WTC11 (cell line): ENCODE results near the gene LBH. TPM values are rescaled to one million over a fixed set of nuclear protein-coding genes. Genes with fewer than 3 reads are reported as not detected.

Experiments
- ATAC-seq: fragments of 200-7000 bp; cut with Tn5 transposase; 2 replicates; pipeline ENCODE4 v1.10.0; 2021; ENCODE audit warnings: mild to moderate bottlenecking, moderate library complexity
- CTCF ChIA-PET: fragments of 300-600 bp; sonication (Branson Sonifier 250); formaldehyde crosslinking; loops from one replicate; lab custom pipeline; 2021; ENCODE audit warnings: antibody characterized with exemption; lab: Charles Lee
- POLR2A ChIA-PET: fragments of 350-600 bp; sonication (Branson Sonifier 250); formaldehyde crosslinking; loops from one replicate; lab custom pipeline; 2021; ENCODE audit warnings: antibody characterized with exemption; lab: Charles Lee
- DNase-seq: peaks from one replicate; pipeline ENCODE4 v3.0.0; 2021; ENCODE audit warnings: low spot score
- H3K27ac Mint-ChIP-seq: 2 replicates; pipeline ENCODE4 v1.8.0; 2021; ENCODE audit warnings: mixed read lengths
- H3K27me3 Mint-ChIP-seq: 2 replicates; pipeline ENCODE4 v1.8.0; 2021; ENCODE audit warnings: low read depth, mild to moderate bottlenecking, moderate library complexity, mixed read lengths
- H3K36me3 Mint-ChIP-seq: 2 replicates; pipeline ENCODE4 v1.8.0; 2021; ENCODE audit warnings: mixed read lengths
- H3K4me1 Mint-ChIP-seq: 2 replicates; pipeline ENCODE4 v1.8.0; 2022; ENCODE audit warnings: mixed read lengths
- H3K4me3 Mint-ChIP-seq: 2 replicates; pipeline ENCODE4 v1.8.0; 2021; ENCODE audit warnings: mild to moderate bottlenecking, moderate library complexity, mixed read lengths
- H3K9me3 Mint-ChIP-seq: 2 replicates; pipeline ENCODE4 v1.8.0; 2021; ENCODE audit warnings: mixed read lengths
- CTCF ChIP-seq: fragments of 200-600 bp; IDR thresholded peaks from 2 replicates; pipeline ENCODE4 v1.8.0; 2022; ENCODE audit warnings: antibody characterized with exemption
- ERG ChIP-seq: fragments of 250-450 bp; sonication (Bioruptor Pico); IDR thresholded peaks from 2 replicates; pipeline ENCODE4 v1.8.0; 2021; ENCODE audit warnings: mild to moderate bottlenecking
- ETV6 ChIP-seq: sonication (generic); formaldehyde crosslinking; IDR thresholded peaks from 2 replicates; pipeline ENCODE4 v1.8.1; 2022; ENCODE audit warnings: mild to moderate bottlenecking, missing genetic modification reagents
- NR1H2 ChIP-seq: sonication (generic); formaldehyde crosslinking; IDR thresholded peaks from 2 replicates; pipeline ENCODE4 v1.9.0; 2021; ENCODE audit warnings: mild to moderate bottlenecking, moderate library complexity, missing genetic modification reagents
- NR3C1 ChIP-seq: sonication (generic); formaldehyde crosslinking; conservative IDR thresholded peaks from 2 replicates; pipeline ENCODE4 v1.8.1; 2023; ENCODE audit warnings: low read depth, mild to moderate bottlenecking, missing genetic modification reagents
- SMAD4 ChIP-seq: sonication (generic); formaldehyde crosslinking; IDR thresholded peaks from 2 replicates; pipeline ENCODE4 v1.8.0; 2022; ENCODE audit warnings: mild to moderate bottlenecking, missing genetic modification reagents
- TEAD1 ChIP-seq: sonication (generic); formaldehyde crosslinking; IDR thresholded peaks from 2 replicates; pipeline ENCODE4 v1.8.0; 2022; ENCODE audit warnings: mild to moderate bottlenecking, missing genetic modification reagents
- TEAD4 ChIP-seq: sonication (generic); formaldehyde crosslinking; IDR thresholded peaks from 2 replicates; pipeline ENCODE4 v1.8.0; 2022; ENCODE audit warnings: mild to moderate bottlenecking, missing genetic modification reagents
- ZBTB21 ChIP-seq: sonication (generic); formaldehyde crosslinking; IDR thresholded peaks from 2 replicates; pipeline ENCODE4 v1.8.1; 2023; ENCODE audit warnings: mild to moderate bottlenecking, missing genetic modification reagents, borderline replicate concordance
- ZNF121 ChIP-seq: sonication (generic); formaldehyde crosslinking; IDR thresholded peaks from 2 replicates; pipeline ENCODE4 v1.8.0; 2023; ENCODE audit warnings: missing genetic modification reagents
- ZNF138 ChIP-seq: sonication (generic); formaldehyde crosslinking; conservative IDR thresholded peaks from 2 replicates; pipeline ENCODE4 v1.8.1; 2022; ENCODE audit warnings: mild to moderate bottlenecking, moderate library complexity, missing genetic modification reagents
- ZNF232 ChIP-seq: sonication (generic); formaldehyde crosslinking; IDR thresholded peaks from 2 replicates; pipeline ENCODE4 v1.8.0; 2022; ENCODE audit warnings: mild to moderate bottlenecking, missing genetic modification reagents
- ZNF416 ChIP-seq: fragments of 250-450 bp; sonication (Bioruptor Pico); IDR thresholded peaks from 2 replicates; pipeline ENCODE4 v1.9.0; 2021; ENCODE audit warnings: mild to moderate bottlenecking, inconsistent platforms
- ZNF423 ChIP-seq: fragments of 250-450 bp; sonication (Bioruptor Pico); IDR thresholded peaks from 2 replicates; pipeline ENCODE4 v2.1.2; 2022; ENCODE audit warnings: mild to moderate bottlenecking, moderate library complexity
- ZNF671 ChIP-seq: fragments of 250-450 bp; sonication (Bioruptor Pico); IDR thresholded peaks from 2 replicates; pipeline ENCODE4 v1.8.0; 2021; ENCODE audit warnings: mild to moderate bottlenecking
- ZSCAN18 ChIP-seq: fragments of 250-450 bp; sonication (Bioruptor Pico); IDR thresholded peaks from 2 replicates; pipeline ENCODE4 v2.1.2; 2022; ENCODE audit warnings: mild to moderate bottlenecking, moderate library complexity
- total RNA-seq: library from RNA; stranded (reverse); gene quantifications from 3 replicates; pipeline ENCODE4 v1.2.3, GENCODE V29; 2021
- TF ChIP-seq, protein P1 (sequence below): sonication (generic); formaldehyde crosslinking; IDR thresholded peaks from 2 replicates; pipeline ENCODE4 v1.8.0; 2022; ENCODE audit warnings: mild to moderate bottlenecking, missing genetic modification reagents
- TF ChIP-seq, protein P2 (sequence below): fragments of 250-450 bp; sonication (Bioruptor Pico); IDR thresholded peaks from 2 replicates; pipeline ENCODE4 v1.9.0; 2021; ENCODE audit warnings: mild to moderate bottlenecking
- TF ChIP-seq, protein P3 (sequence below): fragments of 250-450 bp; sonication (Bioruptor Pico); IDR thresholded peaks from 2 replicates; pipeline ENCODE4 v1.9.0; 2021; ENCODE audit warnings: mild to moderate bottlenecking, borderline replicate concordance
- TF ChIP-seq, protein P4 (sequence below): sonication (generic); formaldehyde crosslinking; conservative IDR thresholded peaks from 2 replicates; pipeline ENCODE4 v1.8.1; 2022; ENCODE audit warnings: mild to moderate bottlenecking, missing genetic modification reagents
- TF ChIP-seq, protein P5 (sequence below): sonication (generic); formaldehyde crosslinking; IDR thresholded peaks from 2 replicates; pipeline ENCODE4 v1.8.1; 2023; ENCODE audit warnings: mild to moderate bottlenecking, missing genetic modification reagents

The LBH gene
- total RNA-seq, 1 experiment from 2014 or later: 47.3 TPM

- H3K27ac Mint-ChIP-seq: no peak overlapping the region
- H3K9me3 Mint-ChIP-seq: peaks cover 8% of the 10 kb centered on the region
- TF ChIP-seq ZNF416 (CRISPR knock-in tag) (no peak), ZNF232 (no peak), NR1H2 (CRISPR knock-in tag) (no peak), ZNF138 (no peak), TEAD4 (CRISPR knock-in tag) (no peak), ZBTB21 (CRISPR knock-in tag) (no peak), ZNF423 (CRISPR knock-in tag) (no peak)
- TF ChIP-seq, protein P1, sequence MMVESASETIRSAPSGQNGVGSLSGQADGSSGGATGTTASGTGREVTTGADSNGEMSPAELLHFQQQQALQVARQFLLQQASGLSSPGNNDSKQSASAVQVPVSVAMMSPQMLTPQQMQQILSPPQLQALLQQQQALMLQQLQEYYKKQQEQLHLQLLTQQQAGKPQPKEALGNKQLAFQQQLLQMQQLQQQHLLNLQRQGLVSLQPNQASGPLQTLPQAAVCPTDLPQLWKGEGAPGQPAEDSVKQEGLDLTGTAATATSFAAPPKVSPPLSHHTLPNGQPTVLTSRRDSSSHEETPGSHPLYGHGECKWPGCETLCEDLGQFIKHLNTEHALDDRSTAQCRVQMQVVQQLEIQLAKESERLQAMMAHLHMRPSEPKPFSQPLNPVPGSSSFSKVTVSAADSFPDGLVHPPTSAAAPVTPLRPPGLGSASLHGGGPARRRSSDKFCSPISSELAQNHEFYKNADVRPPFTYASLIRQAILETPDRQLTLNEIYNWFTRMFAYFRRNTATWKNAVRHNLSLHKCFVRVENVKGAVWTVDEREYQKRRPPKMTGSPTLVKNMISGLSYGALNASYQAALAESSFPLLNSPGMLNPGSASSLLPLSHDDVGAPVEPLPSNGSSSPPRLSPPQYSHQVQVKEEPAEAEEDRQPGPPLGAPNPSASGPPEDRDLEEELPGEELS (CRISPR knock-in tag): no peak
- TF ChIP-seq, protein P2, sequence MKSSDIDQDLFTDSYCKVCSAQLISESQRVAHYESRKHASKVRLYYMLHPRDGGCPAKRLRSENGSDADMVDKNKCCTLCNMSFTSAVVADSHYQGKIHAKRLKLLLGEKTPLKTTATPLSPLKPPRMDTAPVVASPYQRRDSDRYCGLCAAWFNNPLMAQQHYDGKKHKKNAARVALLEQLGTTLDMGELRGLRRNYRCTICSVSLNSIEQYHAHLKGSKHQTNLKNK: no peak
- no peaks in the 10 kb centered on the region for H3K36me3 Mint-ChIP-seq
- DNase-seq: no peak
- ChIA-PET POLR2A (no interaction called here), CTCF (interaction anchor here (0.5 kb wide), 1 partner anchor 413 kb away, joined by 3 read pairs; no protein-coding TSS in a partner anchor)
- peaks cover 8% of the 10 kb centered on the region for H3K4me1 Mint-ChIP-seq
- no peak for ATAC-seq
- H3K27me3 Mint-ChIP-seq: no peaks in the 10 kb centered on the region; the same call in 1 of the 2 replicates
- H3K4me3 Mint-ChIP-seq: no peak overlapping the region
Observed at GRCh38 chr2:30273574-30273929, 42.2 kb downstream of the LBH start.

- H3K27ac Mint-ChIP-seq: no peak overlapping the region
- H3K4me3 Mint-ChIP-seq: no peak overlapping the region
- no peaks in the 10 kb centered on the region for H3K36me3 Mint-ChIP-seq
- H3K4me1 Mint-ChIP-seq: no peaks in the 10 kb centered on the region
- POLR2A ChIA-PET: no interaction called here
- no peak for ATAC-seq
- DNase-seq: no peak
- CTCF ChIA-PET: no interaction called here
- H3K27me3 Mint-ChIP-seq: peaks cover 3% of the 10 kb centered on the region
- no peaks in the 10 kb centered on the region; the same call in 1 of the 2 replicates for H3K9me3 Mint-ChIP-seq
- TF ChIP-seq ERG (CRISPR knock-in tag) (no peak), ZNF671 (no peak), ZNF121 (no peak), TEAD1 (no peak), ETV6 (CRISPR knock-in tag) (no peak)
- TF ChIP-seq, protein P3, sequence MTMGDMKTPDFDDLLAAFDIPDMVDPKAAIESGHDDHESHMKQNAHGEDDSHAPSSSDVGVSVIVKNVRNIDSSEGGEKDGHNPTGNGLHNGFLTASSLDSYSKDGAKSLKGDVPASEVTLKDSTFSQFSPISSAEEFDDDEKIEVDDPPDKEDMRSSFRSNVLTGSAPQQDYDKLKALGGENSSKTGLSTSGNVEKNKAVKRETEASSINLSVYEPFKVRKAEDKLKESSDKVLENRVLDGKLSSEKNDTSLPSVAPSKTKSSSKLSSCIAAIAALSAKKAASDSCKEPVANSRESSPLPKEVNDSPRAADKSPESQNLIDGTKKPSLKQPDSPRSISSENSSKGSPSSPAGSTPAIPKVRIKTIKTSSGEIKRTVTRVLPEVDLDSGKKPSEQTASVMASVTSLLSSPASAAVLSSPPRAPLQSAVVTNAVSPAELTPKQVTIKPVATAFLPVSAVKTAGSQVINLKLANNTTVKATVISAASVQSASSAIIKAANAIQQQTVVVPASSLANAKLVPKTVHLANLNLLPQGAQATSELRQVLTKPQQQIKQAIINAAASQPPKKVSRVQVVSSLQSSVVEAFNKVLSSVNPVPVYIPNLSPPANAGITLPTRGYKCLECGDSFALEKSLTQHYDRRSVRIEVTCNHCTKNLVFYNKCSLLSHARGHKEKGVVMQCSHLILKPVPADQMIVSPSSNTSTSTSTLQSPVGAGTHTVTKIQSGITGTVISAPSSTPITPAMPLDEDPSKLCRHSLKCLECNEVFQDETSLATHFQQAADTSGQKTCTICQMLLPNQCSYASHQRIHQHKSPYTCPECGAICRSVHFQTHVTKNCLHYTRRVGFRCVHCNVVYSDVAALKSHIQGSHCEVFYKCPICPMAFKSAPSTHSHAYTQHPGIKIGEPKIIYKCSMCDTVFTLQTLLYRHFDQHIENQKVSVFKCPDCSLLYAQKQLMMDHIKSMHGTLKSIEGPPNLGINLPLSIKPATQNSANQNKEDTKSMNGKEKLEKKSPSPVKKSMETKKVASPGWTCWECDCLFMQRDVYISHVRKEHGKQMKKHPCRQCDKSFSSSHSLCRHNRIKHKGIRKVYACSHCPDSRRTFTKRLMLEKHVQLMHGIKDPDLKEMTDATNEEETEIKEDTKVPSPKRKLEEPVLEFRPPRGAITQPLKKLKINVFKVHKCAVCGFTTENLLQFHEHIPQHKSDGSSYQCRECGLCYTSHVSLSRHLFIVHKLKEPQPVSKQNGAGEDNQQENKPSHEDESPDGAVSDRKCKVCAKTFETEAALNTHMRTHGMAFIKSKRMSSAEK: no peak
Observed at GRCh38 chr2:30275256-30275655, 43.9 kb downstream of the LBH start.

- H3K4me3 Mint-ChIP-seq: no peak overlapping the region
- H3K27ac Mint-ChIP-seq: no peak overlapping the region
- DNase-seq: no peak
- no peak for ATAC-seq
- H3K27me3 Mint-ChIP-seq: peaks cover 3% of the 10 kb centered on the region
- no peaks in the 10 kb centered on the region for H3K36me3 Mint-ChIP-seq
- no peaks in the 10 kb centered on the region for H3K9me3 Mint-ChIP-seq
- POLR2A ChIA-PET: no interaction called here
- CTCF ChIA-PET: no interaction called here
- no peaks in the 10 kb centered on the region for H3K4me1 Mint-ChIP-seq
- TF ChIP-seq CTCF: no peak
- TF ChIP-seq, protein P4, sequence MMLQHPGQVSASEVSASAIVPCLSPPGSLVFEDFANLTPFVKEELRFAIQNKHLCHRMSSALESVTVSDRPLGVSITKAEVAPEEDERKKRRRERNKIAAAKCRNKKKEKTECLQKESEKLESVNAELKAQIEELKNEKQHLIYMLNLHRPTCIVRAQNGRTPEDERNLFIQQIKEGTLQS (CRISPR knock-in tag): no peak
- no peak for TF ChIP-seq SMAD4 (CRISPR knock-in tag)
- TF ChIP-seq, protein P5, sequence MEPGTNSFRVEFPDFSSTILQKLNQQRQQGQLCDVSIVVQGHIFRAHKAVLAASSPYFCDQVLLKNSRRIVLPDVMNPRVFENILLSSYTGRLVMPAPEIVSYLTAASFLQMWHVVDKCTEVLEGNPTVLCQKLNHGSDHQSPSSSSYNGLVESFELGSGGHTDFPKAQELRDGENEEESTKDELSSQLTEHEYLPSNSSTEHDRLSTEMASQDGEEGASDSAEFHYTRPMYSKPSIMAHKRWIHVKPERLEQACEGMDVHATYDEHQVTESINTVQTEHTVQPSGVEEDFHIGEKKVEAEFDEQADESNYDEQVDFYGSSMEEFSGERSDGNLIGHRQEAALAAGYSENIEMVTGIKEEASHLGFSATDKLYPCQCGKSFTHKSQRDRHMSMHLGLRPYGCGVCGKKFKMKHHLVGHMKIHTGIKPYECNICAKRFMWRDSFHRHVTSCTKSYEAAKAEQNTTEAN (CRISPR knock-in tag): no peak
- no peak for TF ChIP-seq NR3C1 (CRISPR knock-in tag)
- no peak for TF ChIP-seq ZSCAN18 (CRISPR knock-in tag)
Observed at GRCh38 chr2:30276455-30276911, 45.1 kb downstream of the LBH start.
